ENCODE data around the gene SMAD2. TPM values are rescaled to one million over a fixed set of nuclear protein-coding genes. Genes with fewer than 3 reads are reported as not detected.

The SMAD2 gene
- total RNA-seq, 1 donor = 44.9 TPM

- Histone ChIP-seq H3K27ac (ENCODE audit: low read depth, low read length) (no peak overlapping the region), H3K4me2 (ENCODE audit: insufficient read depth, low read length) (no peak overlapping the region), H3K79me2 (ENCODE audit: insufficient read depth, low read length) (no peaks in the 10 kb centered on the region), H3K4me3 (ENCODE audit: insufficient read depth, low read length) (no peak overlapping the region), H3K4me1 (ENCODE audit: insufficient read depth, low read length) (no peaks in the 10 kb centered on the region), H3K27me3 (ENCODE audit: insufficient read depth, low read length) (peaks cover 10% of the 10 kb centered on the region), H4K20me1 (ENCODE audit: insufficient read depth, low read length) (no peaks in the 10 kb centered on the region), H3K36me3 (ENCODE audit: insufficient read depth, low read length) (no peaks in the 10 kb centered on the region), H2AFZ (ENCODE audit: low read length) (no peak overlapping the region), H3K9me3 (ENCODE audit: low read depth, low read length) (no peaks in the 10 kb centered on the region)
- TF ChIP-seq CTCF (IDR thresholded peaks at IDR 0.05; ENCODE audit: extremely low read depth, low read depth, low read length) = no peak
- no peak for DNase-seq (ENCODE audit: insufficient read length, low spot score, missing footprints)
These were observed 152.8 kb downstream of the SMAD2 start for GRCh38 chr18:47777626-47778025.

- Histone ChIP-seq H3K79me2 (ENCODE audit: insufficient read depth, low read length) (no peaks in the 10 kb centered on the region), H3K27ac (ENCODE audit: low read depth, low read length) (no peak overlapping the region), H3K36me3 (ENCODE audit: insufficient read depth, low read length) (no peaks in the 10 kb centered on the region), H4K20me1 (ENCODE audit: insufficient read depth, low read length) (no peaks in the 10 kb centered on the region), H3K27me3 (ENCODE audit: insufficient read depth, low read length) (peaks cover 10% of the 10 kb centered on the region), H3K9me3 (ENCODE audit: low read depth, low read length) (no peaks in the 10 kb centered on the region), H2AFZ (ENCODE audit: low read length) (no peak overlapping the region), H3K4me2 (ENCODE audit: insufficient read depth, low read length) (no peak overlapping the region), H3K4me3 (ENCODE audit: insufficient read depth, low read length) (no peak overlapping the region), H3K4me1 (ENCODE audit: insufficient read depth, low read length) (no peaks in the 10 kb centered on the region)
- no peak for DNase-seq (ENCODE audit: insufficient read length, low spot score, missing footprints)
- TF ChIP-seq CTCF (IDR thresholded peaks at IDR 0.05; ENCODE audit: extremely low read depth, low read depth, low read length) = peak; percentile 38
These were observed 154.5 kb downstream of the SMAD2 start for GRCh38 chr18:47775961-47776360.

- Histone ChIP-seq H3K36me3 (ENCODE audit: insufficient read depth, low read length) (no peaks in the 10 kb centered on the region), H3K4me3 (ENCODE audit: insufficient read depth, low read length) (no peak overlapping the region), H2AFZ (ENCODE audit: low read length) (no peak overlapping the region), H3K4me1 (ENCODE audit: insufficient read depth, low read length) (no peaks in the 10 kb centered on the region), H4K20me1 (ENCODE audit: insufficient read depth, low read length) (no peaks in the 10 kb centered on the region), H3K9me3 (ENCODE audit: low read depth, low read length) (no peaks in the 10 kb centered on the region), H3K79me2 (ENCODE audit: insufficient read depth, low read length) (no peaks in the 10 kb centered on the region), H3K27me3 (ENCODE audit: insufficient read depth, low read length) (peaks cover 10% of the 10 kb centered on the region), H3K27ac (ENCODE audit: low read depth, low read length) (no peak overlapping the region), H3K4me2 (ENCODE audit: insufficient read depth, low read length) (no peak overlapping the region)
- no peak for DNase-seq (ENCODE audit: insufficient read length, low spot score, missing footprints)
- TF ChIP-seq CTCF (IDR thresholded peaks at IDR 0.05; ENCODE audit: extremely low read depth, low read depth, low read length) = no peak
These were observed 156.5 kb downstream of the SMAD2 start for GRCh38 chr18:47773931-47774330.

- no peak overlapping the region for H3K4me3 ChIP-seq (ENCODE audit: insufficient read depth, low read length)
- H3K27me3 ChIP-seq (ENCODE audit: insufficient read depth, low read length) = peaks cover 5% of the 10 kb centered on the region
- H3K36me3 ChIP-seq (ENCODE audit: insufficient read depth, low read length) = no peaks in the 10 kb centered on the region
- H3K79me2 ChIP-seq (ENCODE audit: insufficient read depth, low read length) = no peaks in the 10 kb centered on the region
- H2AFZ ChIP-seq (ENCODE audit: low read length) = peak overlapping the region; percentile 66
- TF ChIP-seq CTCF (IDR thresholded peaks at IDR 0.05; ENCODE audit: extremely low read depth, low read depth, low read length) = peak; percentile 95
- H3K9me3 ChIP-seq (ENCODE audit: low read depth, low read length) = no peaks in the 10 kb centered on the region
- H3K4me1 ChIP-seq (ENCODE audit: insufficient read depth, low read length) = no peaks in the 10 kb centered on the region
- DNase-seq (ENCODE audit: insufficient read length, low spot score, missing footprints) = peak; percentile 58
- no peak overlapping the region for H3K4me2 ChIP-seq (ENCODE audit: insufficient read depth, low read length)
- no peaks in the 10 kb centered on the region for H4K20me1 ChIP-seq (ENCODE audit: insufficient read depth, low read length)
- H3K27ac ChIP-seq (ENCODE audit: low read depth, low read length) = no peak overlapping the region
These were observed 157.8 kb downstream of the SMAD2 start for GRCh38 chr18:47772374-47773248.
